D721Med (cell line): ENCODE data around the gene HOXD9.

Experiments used
- DNase-seq: peaks from one replicate; pipeline ENCODE4 v3.0.0; 2011; ENCODE audit warnings: low spot score; ENCODE audit not compliant: insufficient read length
- FAIRE-seq: peaks from 2 replicates; lab custom pipeline; 2011; peaks lifted over from hg19 to GRCh38; lab: Jason Lieb, UNC
- CTCF ChIP-seq: IDR thresholded peaks from 2 replicates; pipeline ENCODE4 v1.5.1; 2012; ENCODE audit warnings: mild to moderate bottlenecking, control low read depth; ENCODE audit not compliant: insufficient read depth; ENCODE audit errors: missing control alignments

The HOXD9 gene

GRCh38 chr2:176103742-176104315, 18.7 kb upstream of the HOXD9 start:
- TF ChIP-seq CTCF: no peak
- FAIRE-seq (no peak), DNase-seq (no peak)

- no peak for FAIRE-seq
Measured at GRCh38 chr2:176104316-176105077, 18.0 kb upstream of the HOXD9 start.

GRCh38 chr2:176105078-176105729, 17.3 kb upstream of the HOXD9 start:
- no peak for DNase-seq
- no peak for TF ChIP-seq CTCF
- FAIRE-seq: no peak

More at GRCh38 chr2:176104316-176105077, 18.0 kb upstream of the HOXD9 start:
- TF ChIP-seq CTCF: no peak
- DNase-seq: no peak

- FAIRE-seq: no peak
- no peak for DNase-seq
- TF ChIP-seq CTCF: no peak
Measured at GRCh38 chr2:176105730-176106580, 16.6 kb upstream of the HOXD9 start.

- FAIRE-seq (no peak), DNase-seq (no peak)
- no peak for TF ChIP-seq CTCF
Measured at GRCh38 chr2:176106581-176107539, 15.7 kb upstream of the HOXD9 start, which contains the start of gene HOXD11. HOXD11 (plus strand) TSS chr2:176107280; CDS start chr2:176107356, 76 bp downstream.

- FAIRE-seq (no peak), DNase-seq (no peak)
- TF ChIP-seq CTCF: no peak
Measured at GRCh38 chr2:176107731-176108181, 14.8 kb upstream of the HOXD9 start.
